NCI-H146 treated with DMSO at 0.1 percent for 48 hours (cell line): ENCODE measurements around the gene TPO.

Experiments
- DNase-seq: peaks from one replicate; lab custom pipeline; 2025; ENCODE audit not compliant: unreplicated experiment; lab: John Stamatoyannopoulos, UW

The TPO gene

GRCh38 chr2:1446301-1446700, 33.0 kb downstream of the TPO start:
- no peak for DNase-seq

- DNase-seq = no peak
Observed at GRCh38 chr2:1448009-1448408, 34.7 kb downstream of the TPO start.

DNA sequence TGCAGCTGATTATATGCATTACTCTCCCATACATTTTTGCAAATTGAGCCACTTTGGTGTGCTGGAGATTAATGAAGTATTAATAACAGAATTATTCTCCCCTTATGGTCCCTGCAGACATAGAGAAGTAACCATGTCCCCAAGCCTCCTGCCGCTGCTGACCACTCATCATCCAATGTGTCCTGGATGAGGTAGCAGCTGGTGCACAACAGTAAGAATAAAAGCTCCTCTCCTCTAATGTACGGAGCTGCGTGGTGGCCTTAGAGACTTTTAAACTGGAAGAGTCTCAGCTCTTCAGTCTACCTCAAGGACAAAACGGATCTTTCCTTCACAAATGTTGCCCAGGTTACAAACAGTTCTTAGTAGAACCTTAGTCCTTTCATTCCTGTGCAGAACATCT, 37.7 kb downstream of the TPO start:
- no peak for DNase-seq

GRCh38 chr2:1451422-1451821, 38.2 kb downstream of the TPO start:
- no peak for DNase-seq

DNA sequence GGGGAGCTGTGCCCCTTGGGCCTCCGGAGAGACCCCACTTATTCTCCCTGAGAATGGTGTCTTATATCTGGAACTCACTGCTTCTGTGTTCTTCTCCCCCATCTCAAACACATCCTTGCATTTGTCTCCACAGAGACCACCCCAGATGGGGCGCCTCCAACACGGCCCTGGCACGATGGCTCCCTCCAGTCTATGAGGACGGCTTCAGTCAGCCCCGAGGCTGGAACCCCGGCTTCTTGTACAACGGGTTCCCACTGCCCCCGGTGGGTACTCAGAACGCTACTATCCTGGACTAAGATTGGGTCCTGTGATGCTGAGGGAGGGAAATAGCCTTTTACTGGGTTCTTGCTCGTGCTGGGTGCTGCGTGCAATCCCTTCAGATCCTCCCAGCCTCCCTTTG, 40.3 kb downstream of the TPO start:
- DNase-seq = no peak

- DNase-seq = no peak
Observed at GRCh38 chr2:1454346-1454745, 41.1 kb downstream of the TPO start.

GRCh38 chr2:1455466-1455865, 42.2 kb downstream of the TPO start:
- no peak for DNase-seq

DNA sequence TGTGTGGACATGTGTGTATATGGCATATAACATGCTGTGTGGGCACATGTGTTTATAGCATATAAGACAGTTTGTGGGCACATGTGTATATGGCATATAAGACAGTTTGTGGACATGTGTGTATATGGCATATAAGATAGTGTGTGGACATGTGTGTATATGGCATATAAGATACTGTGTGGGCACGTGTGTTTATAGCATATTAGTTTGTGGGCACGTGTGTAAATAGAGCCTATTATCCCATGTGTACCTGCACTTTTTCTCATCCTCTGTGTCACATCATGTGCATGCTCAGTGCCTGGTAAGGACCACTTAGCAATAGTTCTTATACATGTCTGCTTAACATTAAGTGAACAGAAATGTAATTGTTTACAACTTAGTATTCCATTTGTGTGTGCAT, 45.2 kb downstream of the TPO start:
- no peak for DNase-seq

- DNase-seq = no peak
Observed at GRCh38 chr2:1459727-1460126, 46.5 kb downstream of the TPO start.

GRCh38 chr2:1460851-1461418, 47.7 kb downstream of the TPO start:
- DNase-seq = no peak

DNA sequence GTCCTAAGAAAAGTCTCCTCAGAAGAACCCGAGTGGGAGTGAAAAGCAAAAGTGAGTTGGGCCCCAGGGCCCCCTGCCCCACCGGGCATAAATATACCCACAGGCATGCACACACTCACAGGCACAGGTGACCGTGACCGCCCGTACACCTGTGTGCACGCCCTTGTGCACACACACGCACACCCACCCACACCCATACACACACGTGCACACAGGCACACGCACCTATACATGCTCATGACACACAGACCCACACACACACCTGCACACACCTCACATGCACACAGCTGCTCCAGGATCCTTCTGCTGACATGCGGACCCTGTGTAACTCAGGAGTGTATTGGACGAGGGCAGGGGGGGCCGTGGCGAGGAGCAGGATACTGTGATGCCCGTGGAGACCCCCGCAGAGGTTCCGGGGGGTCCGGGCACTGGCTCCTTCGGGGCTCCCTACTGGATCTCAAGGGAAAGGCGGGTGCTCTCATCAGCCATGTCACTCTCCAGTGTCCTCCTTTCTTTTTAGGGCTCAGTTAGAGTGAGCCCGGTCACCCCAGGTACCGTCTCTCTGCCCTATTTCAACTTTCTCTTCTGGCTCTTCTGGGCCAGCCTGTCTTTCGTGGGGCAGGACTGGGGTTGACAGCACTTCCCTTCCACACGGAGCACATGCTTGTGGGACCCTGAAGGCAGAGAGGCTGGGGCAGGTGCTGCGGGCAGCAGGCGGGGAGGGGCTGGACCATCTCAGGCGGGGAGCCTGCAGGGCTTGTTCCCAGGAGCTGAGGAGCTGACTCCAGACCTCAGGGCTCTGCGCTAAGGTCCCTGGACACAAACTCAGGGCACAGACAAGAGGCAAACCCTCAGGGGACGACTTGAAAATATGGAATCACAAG, 48.5 kb downstream of the TPO start:
- DNase-seq = no peak

GRCh38 chr2:1462994-1463393, 49.7 kb downstream of the TPO start:
- no peak for DNase-seq

GRCh38 chr2:1472350-1472749, 59.1 kb downstream of the TPO start:
- DNase-seq = no peak

DNA sequence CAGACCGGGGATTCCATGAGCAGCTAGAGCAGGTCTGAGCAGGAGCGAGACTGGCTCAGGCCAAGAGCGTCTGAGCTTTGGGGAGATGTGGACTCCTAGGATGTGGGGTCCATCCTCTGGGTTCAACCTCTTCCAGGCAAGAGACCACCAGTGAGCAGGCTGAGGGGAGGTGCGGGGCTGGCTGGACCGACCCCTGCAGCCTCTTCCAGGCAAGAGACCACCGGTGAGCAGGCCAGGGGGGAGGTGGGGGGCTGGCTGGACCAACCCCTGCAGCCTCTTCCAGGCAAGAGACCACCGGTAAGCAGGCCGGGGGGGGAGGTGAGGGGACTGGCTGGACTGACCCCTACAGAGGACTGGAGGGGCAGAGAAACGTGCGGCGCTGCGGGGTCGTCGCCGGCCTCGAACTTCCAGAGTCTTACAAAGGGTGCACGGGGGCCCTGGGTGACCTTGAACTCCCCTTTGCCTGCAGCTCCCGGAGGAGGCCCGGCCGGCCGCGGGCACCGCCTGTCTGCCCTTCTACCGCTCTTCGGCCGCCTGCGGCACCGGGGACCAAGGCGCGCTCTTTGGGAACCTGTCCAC, 63.4 kb downstream of the TPO start:
- DNase-seq = no peak

- no peak for DNase-seq
Observed at GRCh38 chr2:1477196-1478040, 64.2 kb downstream of the TPO start.

- DNase-seq = no peak
Observed at GRCh38 chr2:1478311-1479305, 65.3 kb downstream of the TPO start.

DNA sequence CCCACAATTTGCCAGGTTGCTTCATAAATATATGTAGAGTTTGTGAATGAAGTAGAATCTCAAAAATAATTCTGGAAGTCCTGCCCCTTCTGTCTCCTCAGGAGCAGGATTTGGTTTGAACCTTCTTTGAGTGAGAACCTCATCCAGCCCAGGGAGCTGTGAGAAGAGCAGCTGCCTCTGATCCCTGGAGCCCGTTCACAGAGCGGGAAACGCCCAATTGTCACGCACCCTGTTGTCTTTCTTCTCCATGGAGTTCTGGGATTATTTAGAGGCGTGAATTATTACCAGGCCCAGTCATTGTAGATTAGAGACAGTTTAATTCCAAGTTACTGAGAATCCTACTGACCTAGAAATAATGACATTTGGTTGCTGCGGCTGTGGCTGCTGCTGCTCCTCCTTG, 66.1 kb downstream of the TPO start:
- DNase-seq = no peak

DNA sequence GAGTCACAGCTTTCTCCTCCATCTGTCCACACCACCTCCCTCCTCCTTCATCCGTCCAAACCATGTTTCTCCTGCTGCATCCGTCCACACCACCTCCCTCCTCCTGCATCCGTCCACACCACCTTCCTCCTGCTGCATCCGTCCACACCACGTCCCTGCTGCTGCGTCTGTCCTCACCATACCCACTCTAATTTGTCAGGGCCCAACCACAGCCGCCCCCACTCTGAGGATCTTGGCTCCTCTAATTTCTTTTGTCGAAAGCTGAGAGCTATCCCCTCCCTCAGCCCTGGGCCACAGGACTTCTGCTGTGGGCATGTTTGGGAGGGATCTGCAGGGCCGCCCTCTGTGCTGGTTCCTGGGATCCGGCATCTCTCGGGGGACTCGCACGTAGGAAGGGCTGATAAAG, 67.4 kb downstream of the TPO start:
- no peak for DNase-seq

- DNase-seq = no peak
Observed at GRCh38 chr2:1481406-1482252, 68.4 kb downstream of the TPO start.
